EH (cell line): ENCODE results near the gene BANK1.

Experiments used
- DNase-seq: peaks from one replicate; pipeline ENCODE4 v3.0.0-alpha.2; 2015; ENCODE audit warnings: low read depth

The BANK1 gene

GRCh38 chr4:101813604-101814003 is 23.1 kb downstream of the BANK1 start:
- no peak for DNase-seq

GRCh38 chr4:101818362-101818761 is 27.8 kb downstream of the BANK1 start:
- peak; percentile 74 for DNase-seq

DNA sequence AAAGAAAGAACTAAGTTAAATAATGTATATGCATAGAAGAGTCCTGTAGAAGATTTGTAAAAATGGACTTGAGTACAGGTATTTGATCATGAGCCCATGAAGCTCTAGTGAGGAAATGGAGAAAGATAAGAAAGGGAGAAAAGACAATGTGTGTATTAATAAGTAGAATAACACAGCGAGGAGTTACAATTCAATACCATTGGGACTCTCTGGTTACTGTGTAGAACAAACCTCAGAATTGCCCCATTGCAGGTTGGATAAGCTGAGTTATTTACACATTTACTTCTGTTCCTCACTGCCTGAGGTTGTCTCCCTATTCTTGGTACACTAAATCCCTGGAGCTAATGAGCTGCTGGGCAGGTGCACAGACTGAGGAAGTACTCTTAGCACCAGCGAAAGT is 33.3 kb downstream of the BANK1 start:
- DNase-seq, result no peak

DNA sequence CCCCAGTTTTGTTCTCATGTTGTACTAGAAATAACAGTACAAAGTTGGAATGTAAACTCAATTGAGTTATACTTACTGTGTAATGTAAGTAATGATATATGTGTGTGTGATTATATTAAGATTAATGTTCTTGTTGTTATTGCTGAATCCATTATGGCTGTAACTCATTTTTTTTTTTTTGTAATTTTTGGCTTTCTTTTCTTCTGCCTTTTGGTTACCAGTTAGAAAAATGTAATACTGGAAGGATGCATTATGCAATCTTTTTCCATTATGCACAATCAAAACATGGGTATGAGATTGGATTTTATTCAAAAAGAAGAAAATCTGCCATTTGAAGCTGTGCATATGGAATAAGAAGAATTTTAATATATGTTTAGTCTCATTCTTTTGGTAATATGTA is 34.0 kb downstream of the BANK1 start:
- DNase-seq, result no peak

GRCh38 chr4:101825953-101826352 is 35.4 kb downstream of the BANK1 start:
- no peak for DNase-seq

GRCh38 chr4:101831816-101832215 is 41.3 kb downstream of the BANK1 start:
- DNase-seq, result peak; percentile 9

DNA sequence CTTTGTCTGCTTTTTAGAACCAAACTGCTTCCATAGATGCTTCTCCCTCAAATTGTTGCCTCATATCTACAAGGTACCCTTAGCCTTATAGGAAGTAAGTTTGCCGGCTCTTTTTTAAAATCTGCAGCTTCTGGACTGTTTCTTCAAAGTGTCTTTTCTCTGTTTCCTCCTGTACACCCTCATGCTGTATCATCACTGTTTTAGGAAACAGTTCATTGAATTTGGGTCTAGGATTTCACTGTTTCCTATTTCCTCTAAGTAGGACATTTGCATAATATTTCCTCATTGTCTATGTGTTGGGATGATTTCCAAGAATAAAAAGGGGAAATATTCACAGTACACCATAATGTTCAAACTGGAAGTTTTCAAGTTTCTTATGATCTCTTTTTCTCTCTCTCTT is 43.0 kb downstream of the BANK1 start:
- no peak for DNase-seq

DNA sequence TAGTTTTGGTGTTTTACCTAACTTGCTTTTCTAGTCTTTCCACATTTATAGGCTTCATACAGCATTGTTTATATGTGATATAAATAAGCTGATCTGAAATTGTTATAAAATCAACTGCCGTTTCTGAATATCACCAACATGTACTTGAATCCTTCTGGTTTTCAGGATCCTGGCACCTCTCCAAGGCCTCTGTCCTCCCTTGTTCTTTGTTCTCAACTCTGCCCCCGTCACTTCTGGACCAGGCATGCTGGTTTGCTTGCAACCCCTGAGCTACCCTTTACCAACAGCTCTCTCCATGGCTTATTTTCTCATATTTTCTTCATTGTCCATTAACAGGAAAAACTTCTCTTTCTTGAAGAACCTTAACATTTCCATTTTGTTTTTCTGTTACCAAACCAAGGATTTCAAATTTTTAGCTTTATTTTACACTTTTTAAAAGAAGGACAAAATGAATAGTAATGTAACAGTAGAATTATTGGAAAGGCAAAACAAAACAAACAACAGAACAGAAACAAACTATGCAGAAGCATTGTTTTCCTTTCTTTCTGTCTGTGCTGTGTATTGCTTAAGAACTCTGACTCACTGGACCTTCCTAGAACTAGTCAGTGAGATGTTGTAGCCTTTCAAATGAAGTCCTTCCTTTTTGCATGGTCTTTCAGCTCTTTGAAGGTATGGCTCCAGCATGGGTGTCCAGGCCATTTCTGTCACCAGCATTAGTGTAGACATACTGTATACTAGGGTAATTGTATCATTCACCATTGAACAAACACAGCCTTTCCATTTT is 44.8 kb downstream of the BANK1 start:
- DNase-seq, result peak; percentile 45

- no peak for DNase-seq
These were observed 52.5 kb downstream of the BANK1 start for GRCh38 chr4:101843054-101843453.

- no peak for DNase-seq
These were observed 56.0 kb downstream of the BANK1 start for GRCh38 chr4:101846550-101846949.

- DNase-seq, result no peak
These were observed 60.2 kb downstream of the BANK1 start for GRCh38 chr4:101850698-101851097.

- no peak for DNase-seq
These were observed 61.1 kb downstream of the BANK1 start for GRCh38 chr4:101851672-101852071.

GRCh38 chr4:101853028-101853427 is 62.5 kb downstream of the BANK1 start:
- no peak for DNase-seq

GRCh38 chr4:101853691-101854090 is 63.2 kb downstream of the BANK1 start:
- DNase-seq, result peak; percentile 18

DNA sequence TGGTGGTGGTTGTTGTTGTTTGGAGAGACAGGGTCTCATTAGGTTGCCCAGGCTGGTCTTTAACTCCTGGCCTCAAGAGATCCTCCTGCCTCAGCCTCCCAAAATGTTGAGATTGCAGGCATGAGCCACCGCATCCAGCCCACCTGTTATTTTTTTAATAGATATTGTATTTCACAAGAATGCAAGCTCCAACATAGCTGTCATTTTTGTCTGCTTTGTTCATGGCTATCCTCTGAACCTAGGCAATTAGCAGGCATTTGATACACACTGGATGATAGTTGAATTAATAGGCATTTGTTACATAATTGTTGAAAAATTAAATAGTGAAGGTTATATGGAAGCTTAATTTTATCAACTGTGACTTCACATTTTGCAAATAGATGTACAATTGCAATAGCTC is 64.7 kb downstream of the BANK1 start:
- DNase-seq, result no peak

DNA sequence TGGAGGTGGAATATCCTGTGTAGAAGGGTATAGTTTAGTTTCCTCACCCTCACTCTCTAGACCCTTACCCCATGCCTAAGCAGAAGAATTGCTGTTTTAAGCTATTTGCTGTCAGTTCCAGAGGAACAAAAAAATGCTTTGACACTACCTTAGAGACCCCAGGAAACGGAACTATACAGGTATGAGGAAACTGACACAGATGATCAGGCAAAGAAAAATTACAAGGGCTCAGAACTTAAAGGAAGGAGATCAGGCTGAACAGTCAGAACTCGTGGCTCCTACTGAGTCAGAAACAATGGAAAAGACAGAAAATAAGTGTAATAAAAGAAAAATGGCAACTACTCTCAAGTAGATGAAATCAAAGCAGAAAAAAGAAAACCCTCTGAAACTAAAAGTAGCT is 65.6 kb downstream of the BANK1 start:
- no peak for DNase-seq

- no peak for DNase-seq
These were observed 66.6 kb downstream of the BANK1 start for GRCh38 chr4:101857176-101857575.

- no peak for DNase-seq
These were observed 68.1 kb downstream of the BANK1 start for GRCh38 chr4:101858641-101859040.

DNA sequence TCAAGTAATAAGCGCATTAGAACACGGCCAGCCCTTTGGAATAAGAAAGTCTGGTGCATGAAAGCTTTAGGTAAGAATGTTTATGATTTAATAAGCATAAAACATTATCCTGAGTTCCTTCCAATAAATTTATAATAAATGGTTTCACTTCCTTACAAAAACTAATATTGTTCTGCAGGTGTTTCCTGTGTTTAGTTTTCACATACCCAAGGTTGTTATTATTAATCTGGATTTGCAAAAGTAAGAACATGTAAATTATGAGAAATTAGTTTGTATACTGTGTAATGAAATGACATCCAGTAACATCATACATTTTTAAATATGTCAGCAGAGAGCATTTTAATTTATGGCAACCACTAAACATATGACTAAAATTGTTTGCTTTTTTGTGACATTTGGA is 72.1 kb downstream of the BANK1 start:
- no peak for DNase-seq

DNA sequence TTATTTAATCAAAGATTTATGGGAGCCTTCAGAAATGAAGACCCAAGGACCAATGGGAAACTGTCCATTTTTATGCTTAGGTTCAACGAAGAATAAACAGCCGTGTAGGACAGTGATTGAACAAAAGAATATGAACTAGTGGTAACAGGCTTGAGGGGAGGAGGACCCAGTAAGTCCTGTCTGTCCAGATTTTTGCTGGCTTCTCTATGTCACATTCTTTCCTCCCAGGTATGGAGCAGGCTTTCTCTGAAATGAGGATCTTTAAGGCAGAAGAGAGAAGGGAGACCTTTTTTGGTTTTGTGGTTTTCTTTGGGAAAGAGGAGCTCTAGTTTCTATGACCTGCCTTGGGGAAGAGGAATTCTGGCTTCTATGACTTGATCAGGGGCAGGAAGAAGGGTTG is 74.1 kb downstream of the BANK1 start:
- DNase-seq, result no peak

DNA sequence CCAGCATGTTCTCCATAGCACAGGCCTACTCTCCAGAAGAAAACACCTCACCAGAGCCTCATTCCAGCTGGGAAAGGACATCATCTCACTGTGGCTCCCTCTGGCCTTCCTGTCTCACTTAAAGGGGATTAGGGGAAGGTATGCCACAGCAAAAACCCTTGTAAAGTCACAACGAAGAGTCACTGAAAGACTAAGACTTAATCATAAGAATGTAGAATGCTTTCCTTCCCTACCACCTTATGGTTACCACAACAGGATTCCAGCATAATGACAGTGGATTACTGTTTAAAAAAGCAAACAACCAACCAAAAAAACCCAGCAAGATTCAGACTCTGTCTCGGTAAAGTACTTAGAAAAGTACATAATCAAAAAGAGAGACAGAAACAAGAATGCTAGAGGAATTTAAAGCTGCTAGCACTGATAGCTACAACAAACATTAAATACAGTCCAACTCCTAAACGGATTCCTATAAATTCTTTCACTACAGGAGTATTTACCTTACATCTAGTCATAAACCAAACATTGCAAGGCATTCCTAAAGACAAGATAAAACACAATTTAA is 75.1 kb downstream of the BANK1 start:
- peak; percentile 74 for DNase-seq

DNA sequence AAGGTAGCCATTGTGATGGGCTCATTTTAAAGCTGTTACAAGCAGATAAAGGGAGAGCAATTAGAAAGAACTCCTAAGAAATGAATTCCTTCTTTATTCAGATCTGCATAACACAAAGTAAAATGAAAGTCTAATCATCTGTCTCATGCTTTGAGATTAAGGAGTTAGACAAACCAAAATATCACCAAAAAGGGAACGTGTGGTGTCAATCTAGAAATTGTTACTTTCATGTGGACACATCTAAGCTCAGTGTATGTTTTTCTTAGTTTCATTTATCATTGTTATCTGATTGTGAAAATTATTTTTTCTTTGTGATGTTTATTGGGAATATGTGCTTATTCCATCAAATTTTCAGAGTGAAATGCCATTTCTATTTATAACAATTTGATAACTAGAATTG is 80.3 kb downstream of the BANK1 start:
- no peak for DNase-seq

DNA sequence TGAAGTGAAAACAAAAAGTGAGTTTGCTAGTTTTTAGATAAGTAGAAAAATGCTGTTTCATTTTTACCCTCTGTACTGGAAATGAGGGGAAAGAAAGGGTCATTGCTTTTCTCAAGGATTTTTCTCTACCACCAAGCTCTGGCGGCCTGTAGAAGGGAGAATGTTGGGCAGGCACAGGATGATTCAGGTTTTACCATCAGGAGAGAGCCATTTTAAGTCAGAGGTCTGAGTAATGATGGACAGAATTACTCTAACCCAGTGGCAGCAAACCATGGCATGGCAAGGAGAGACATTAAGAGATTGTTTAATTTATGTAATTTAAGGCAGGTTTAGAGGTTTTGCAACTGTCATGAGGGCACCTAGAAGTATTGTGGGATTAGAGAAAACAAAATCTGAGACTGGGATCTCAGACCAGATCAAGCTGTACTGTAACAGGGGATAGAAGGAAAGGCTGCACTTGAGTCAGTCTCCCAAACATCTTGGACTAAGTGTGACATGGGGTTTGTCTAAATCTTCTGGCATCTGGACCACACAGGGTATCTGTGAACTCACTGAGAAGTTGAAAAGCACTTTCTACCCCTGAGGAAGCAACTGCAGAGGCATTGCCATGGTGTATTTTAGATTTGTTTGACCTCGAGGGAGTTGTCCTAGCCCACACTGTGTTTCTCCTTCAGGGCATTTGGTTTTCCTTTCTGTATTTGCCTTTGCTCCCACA is 81.6 kb downstream of the BANK1 start:
- no peak for DNase-seq
